H1 (cell line): ENCODE results near the gene AOAH. TPM values are rescaled to one million over a fixed set of nuclear protein-coding genes. Genes with fewer than 3 reads are reported as not detected.

Experiments used
- CTCF ChIA-PET: fragments of 300-600 bp; sonication (Branson Sonifier 250); formaldehyde crosslinking; loops from one replicate; lab custom pipeline; 2021; ENCODE audit not compliant: partially characterized antibody; lab: Charles Lee
- POLR2A ChIA-PET: fragments of 300-600 bp; sonication (Branson Sonifier 250); formaldehyde crosslinking; loops from one replicate; lab custom pipeline; 2021; ENCODE audit warnings: inconsistent platforms; ENCODE audit not compliant: partially characterized antibody; lab: Charles Lee
- DNase-seq, 2 experiments: peaks; one replicate each; pipeline versions ENCODE4 v3.0.0 to v3.0.0-alpha.2; 2010 to 2022; ENCODE audit warnings: low spot score in 2 of 2, low read depth in 1 of 2, mixed read lengths in 1 of 2
- FAIRE-seq: peaks from 2 replicates; lab custom pipeline; 2011; peaks lifted over from hg19 to GRCh38; lab: Jason Lieb, UNC
- H2AFZ ChIP-seq: 2 replicates; pipeline ENCODE4 v1.8.1; 2012; ENCODE audit warnings: low read length, inconsistent platforms
- H2AK5ac ChIP-seq: 2 replicates; pipeline ENCODE4 v1.6.1; 2013; ENCODE audit warnings: low read depth, low read length
- H2BK120ac ChIP-seq: replicated peaks from 2 replicates; pipeline ENCODE3; 2013; ENCODE audit warnings: low read depth, low read length, inconsistent platforms
- H2BK12ac ChIP-seq: 2 replicates; pipeline ENCODE4 v1.6.1; 2013; ENCODE audit warnings: low read depth, low read length
- H2BK15ac ChIP-seq: 2 replicates; pipeline ENCODE4 v1.6.1; 2013; ENCODE audit warnings: low read length
- H2BK20ac ChIP-seq: 2 replicates; pipeline ENCODE4 v1.6.1; 2013; ENCODE audit warnings: low read length
- H2BK5ac ChIP-seq: 2 replicates; pipeline ENCODE4 v1.6.1; 2013; ENCODE audit warnings: low read depth, low read length
- H3K14ac ChIP-seq: 2 replicates; pipeline ENCODE4 v1.6.1; 2013; ENCODE audit warnings: inconsistent platforms; ENCODE audit not compliant: insufficient read length
- H3K18ac ChIP-seq: 2 replicates; pipeline ENCODE4 v1.6.1; 2013; ENCODE audit warnings: low read length; ENCODE audit errors: extremely low read depth
- H3K23ac ChIP-seq: 2 replicates; pipeline ENCODE4 v1.6.1; 2013; ENCODE audit warnings: inconsistent platforms; ENCODE audit not compliant: insufficient read length
- H3K23me2 ChIP-seq: 2 replicates; pipeline ENCODE4 v1.6.1; 2013; ENCODE audit warnings: low read depth, low read length
- H3K27ac ChIP-seq: 2 replicates; pipeline ENCODE4 v1.6.1; 2011; ENCODE audit warnings: low read depth, low read length, inconsistent platforms
- H3K27me3 ChIP-seq, 4 experiments: replicated peaks in 1 of 4; 1 replicate in 1 of 4; 2 replicates in 3 of 4; pipeline versions ENCODE4 v1.6.1 to v1.8.1; 2011 to 2013; ENCODE audit warnings: low read length in 3 of 4, mild to moderate bottlenecking in 3 of 4, inconsistent platforms in 2 of 4, mixed read lengths in 2 of 4, moderate library complexity in 1 of 4; ENCODE audit not compliant: control insufficient read depth in 3 of 4, insufficient read depth in 3 of 4; ENCODE audit errors: extremely low read depth in 1 of 4
- H3K36me3 ChIP-seq, 4 experiments: 2 replicates each; pipeline versions ENCODE4 v1.6.1 to v1.8.1; 2011 to 2013; ENCODE audit warnings: mild to moderate bottlenecking in 4 of 4, low read length in 3 of 4, moderate library complexity in 2 of 4, control low read depth in 1 of 4, inconsistent platforms in 1 of 4; ENCODE audit not compliant: insufficient read depth in 4 of 4, control insufficient read depth in 2 of 4
- H3K4ac ChIP-seq: replicated peaks from 2 replicates; pipeline ENCODE3; 2013; ENCODE audit warnings: low read length, low read depth, mixed read lengths, inconsistent platforms; ENCODE audit not compliant: insufficient read length
- H3K4me1 ChIP-seq, 4 experiments: replicated peaks in 1 of 4; 1 replicate in 1 of 4; 2 replicates in 3 of 4; pipeline versions ENCODE4 v1.6.1 to v1.8.1; 2011 to 2013; ENCODE audit warnings: low read length in 3 of 4, inconsistent platforms in 2 of 4, mixed read lengths in 1 of 4; ENCODE audit not compliant: insufficient read depth in 4 of 4, control insufficient read depth in 3 of 4
- H3K4me2 ChIP-seq, 2 experiments: 2 replicates each; pipeline versions ENCODE4 v1.6.1 to v1.8.1; 2011 to 2013; ENCODE audit warnings: low read depth in 2 of 2, low read length in 2 of 2, control low read depth in 1 of 2, inconsistent platforms in 1 of 2, mild to moderate bottlenecking in 1 of 2; ENCODE audit not compliant: insufficient read depth in 1 of 2
- H3K4me3 ChIP-seq, 4 experiments: fragments of 200-600, 300-600 bp in 1 of 4; sonication (generic), shearing (Covaris generic), sonication (Bioruptor Twin) in 1 of 4; 2 replicates each; pipeline versions ENCODE4 v1.5.1 to v1.8.1; 2011 to 2016; ENCODE audit warnings: low read length in 4 of 4, low read depth in 3 of 4, control low read depth in 2 of 4, inconsistent platforms in 2 of 4, mild to moderate bottlenecking in 2 of 4, mixed read lengths in 1 of 4, moderate library complexity in 1 of 4; ENCODE audit not compliant: insufficient read depth in 2 of 4; ENCODE audit errors: extremely low read depth in 1 of 4
- H3K56ac ChIP-seq: replicated peaks from 2 replicates; pipeline ENCODE3; 2013; ENCODE audit warnings: low read depth, mild to moderate bottlenecking, mixed read lengths, low read length, inconsistent platforms; ENCODE audit not compliant: insufficient read length
- H3K79me1 ChIP-seq: 2 replicates; pipeline ENCODE4 v1.6.1; 2013; ENCODE audit warnings: low read depth, low read length, control low read depth
- H3K79me2 ChIP-seq, 2 experiments: 2 replicates each; pipeline versions ENCODE4 v1.6.1 to v1.8.1; 2012 to 2013; ENCODE audit warnings: low read length in 2 of 2, mild to moderate bottlenecking in 2 of 2, inconsistent platforms in 1 of 2; ENCODE audit not compliant: insufficient read depth in 2 of 2, control insufficient read depth in 1 of 2
- H3K9ac ChIP-seq, 4 experiments: replicated peaks in 1 of 4; 1 replicate in 1 of 4; 2 replicates in 3 of 4; pipeline versions ENCODE4 v1.6.1 to v1.8.1; 2011 to 2013; ENCODE audit warnings: low read depth in 3 of 4, low read length in 3 of 4, control low read depth in 2 of 4, mild to moderate bottlenecking in 2 of 4, moderate library complexity in 2 of 4, inconsistent platforms in 1 of 4; ENCODE audit errors: extremely low read depth in 1 of 4
- H3K9me3 ChIP-seq, 2 experiments: 2 replicates each; pipeline versions ENCODE4 v1.6.1 to v1.8.1; 2012 to 2013; ENCODE audit warnings: mild to moderate bottlenecking in 2 of 2, moderate library complexity in 2 of 2, control low read depth in 1 of 2, inconsistent platforms in 1 of 2, low read depth in 1 of 2, low read length in 1 of 2, mixed read lengths in 1 of 2; ENCODE audit not compliant: insufficient read depth in 2 of 2
- H4K20me1 ChIP-seq, 2 experiments: replicated peaks in 1 of 2; 2 replicates each; pipeline versions ENCODE3 to v1.8.1; 2011 to 2013; ENCODE audit warnings: inconsistent platforms in 2 of 2, low read length in 2 of 2, mild to moderate bottlenecking in 1 of 2; ENCODE audit not compliant: insufficient read depth in 2 of 2, control insufficient read depth in 1 of 2
- H4K5ac ChIP-seq: 2 replicates; pipeline ENCODE4 v1.6.1; 2013; ENCODE audit warnings: low read length, low read depth, mixed read lengths, inconsistent platforms; ENCODE audit not compliant: insufficient read length
- H4K8ac ChIP-seq: 2 replicates; pipeline ENCODE4 v1.8.0; 2013; ENCODE audit warnings: mild to moderate bottlenecking, moderate library complexity, low read length, inconsistent platforms; ENCODE audit not compliant: insufficient read depth; ENCODE audit errors: extremely low read depth
- H4K91ac ChIP-seq: replicated peaks from 2 replicates; pipeline ENCODE3; 2013; ENCODE audit warnings: low read length, mixed read lengths, inconsistent platforms; ENCODE audit not compliant: insufficient read length
- BRCA1 ChIP-seq: IDR thresholded peaks from 2 replicates; pipeline ENCODE4 v1.6.1; 2012; ENCODE audit warnings: low read depth, low read length, improper control_type of control experiment
- CHD1 ChIP-seq: IDR thresholded peaks from 2 replicates; pipeline ENCODE4 v1.6.1; 2012; ENCODE audit warnings: low read depth, low read length, improper control_type of control experiment
- CTBP2 ChIP-seq: IDR thresholded peaks from 2 replicates; pipeline ENCODE4 v1.7.0; 2011; ENCODE audit warnings: borderline replicate concordance, mild to moderate bottlenecking, moderate library complexity, mixed read lengths, low read length; ENCODE audit not compliant: insufficient read depth, insufficient read length
- KDM5A ChIP-seq: fragments of 200-600 bp; IDR thresholded peaks from 2 replicates; pipeline ENCODE4 v1.7.1; 2012; ENCODE audit warnings: mild to moderate bottlenecking, low read length, inconsistent platforms, mixed read lengths
- NANOG ChIP-seq: IDR thresholded peaks from 2 replicates; pipeline ENCODE4 v1.6.1; 2011; ENCODE audit warnings: low read length, low read depth, mild to moderate bottlenecking, inconsistent platforms; ENCODE audit not compliant: insufficient read depth, poor library complexity, severe bottlenecking
- NRF1 ChIP-seq: IDR thresholded peaks from 2 replicates; pipeline ENCODE4 v1.6.1; 2011; ENCODE audit warnings: mild to moderate bottlenecking, low read depth, low read length, improper control_type of control experiment
- POLR2A ChIP-seq, 2 experiments: IDR thresholded peaks; 1 replicate in 1 of 2; 2 replicates in 1 of 2; pipeline ENCODE4 v1.6.1; 2011; ENCODE audit warnings: low read depth in 2 of 2, low read length in 2 of 2, mild to moderate bottlenecking in 2 of 2; ENCODE audit errors: control extremely low read depth in 1 of 2
- POU5F1 ChIP-seq: IDR thresholded peaks from 2 replicates; pipeline ENCODE4 v1.6.1; 2011; ENCODE audit warnings: low read depth, mild to moderate bottlenecking, low read length, moderate library complexity
- RBBP5 ChIP-seq: IDR thresholded peaks from 2 replicates; pipeline ENCODE4 v1.7.1; 2012; ENCODE audit warnings: low read depth, mild to moderate bottlenecking, inconsistent platforms, low read length, moderate library complexity, borderline replicate concordance
- SAP30 ChIP-seq: fragments of 300-600 bp; sonication (generic); IDR thresholded peaks from 2 replicates; pipeline ENCODE4 v1.7.1; 2012; ENCODE audit warnings: low read length, moderate library complexity, mild to moderate bottlenecking, inconsistent platforms; ENCODE audit not compliant: insufficient read depth, insufficient replicate concordance
- SP1 ChIP-seq: IDR thresholded peaks from 2 replicates; pipeline ENCODE4 v1.6.1; 2011; ENCODE audit warnings: low read depth, low read length
- TAF1 ChIP-seq: IDR thresholded peaks from 2 replicates; pipeline ENCODE4 v1.6.1; 2011; ENCODE audit warnings: mild to moderate bottlenecking, low read depth, low read length
- TCF12 ChIP-seq: IDR thresholded peaks from 2 replicates; pipeline ENCODE4 v1.6.1; 2011; ENCODE audit warnings: low read depth, mild to moderate bottlenecking, low read length
- WGBS, 2 experiments: shearing (Covaris generic) in 1 of 2; methylation state at CpG; one replicate each; pipeline versions ENCODE4 v1.1.6 to v1.1.7; 2013 to 2015; ENCODE audit warnings: low lambda C conversion rate in 2 of 2, mixed read lengths in 2 of 2, inconsistent platforms in 1 of 2, low coverage in 1 of 2, missing lambda C conversion rate in 1 of 2; ENCODE audit not compliant: insufficient replicate concordance in 2 of 2, insufficient coverage in 1 of 2, insufficient read length in 1 of 2; ENCODE audit errors: extremely low coverage in 1 of 2, missing lambda C conversion rate in 1 of 2; 5-methylcytosine and 5-hydroxymethylcytosine counted together
- polyA plus RNA-seq, 7 experiments: library from polyadenylated mRNA; depleted of rRNA in 3 of 7; stranded (reverse) in 5 of 7; unstranded in 2 of 7; fragments of >200 nt in 5 of 7; fragments of 200-250 nt in 2 of 7; gene quantifications; 1 replicate in 5 of 7; 2 replicates in 1 of 7; 4 replicates in 1 of 7; pipeline versions ENCODE4 v1.2.1 to v1.2.3, GENCODE V29; 2011 to 2013; ENCODE audit warnings: missing spikeins in 2 of 7, mixed read lengths in 2 of 7
- total RNA-seq: library from RNA; stranded (reverse); fragmentation: NEBNext Ultra II Directional; extraction: Animal tissue kit (Norgen Biotek cat#: 25700); gene quantifications from 2 replicates; pipeline ENCODE4 v1.2.1, GENCODE V29; 2021
- TF ChIP-seq, protein P1 (sequence below): IDR thresholded peaks from 2 replicates; pipeline ENCODE4 v1.6.1; 2011; ENCODE audit warnings: low read length, improper control_type of control experiment

AOAH gene
- total and polyA plus RNA-seq, 2 of the 8 experiments (the other 6 are each of a cell fraction or from before 2014, with no cell fraction given), result 0.08 TPM; not detected in 1

DNA sequence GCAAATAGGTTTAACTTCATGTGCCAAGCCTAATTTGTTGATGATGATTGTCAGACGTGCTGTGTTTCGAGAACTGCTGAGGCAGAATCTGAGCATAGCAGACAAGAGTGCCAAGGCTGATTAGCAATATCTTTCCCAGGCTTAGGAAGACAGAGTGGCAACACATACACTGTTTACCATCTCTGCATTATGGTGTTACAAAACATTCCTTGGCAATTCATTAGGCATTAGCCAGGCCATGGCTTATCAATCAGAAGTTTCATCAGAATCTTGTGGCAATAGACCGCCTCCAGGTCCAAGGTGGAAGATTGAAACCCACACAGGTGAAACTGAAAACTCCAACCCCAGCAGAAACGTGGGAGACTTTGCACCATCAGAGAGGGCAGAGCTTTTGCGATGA lies 148.5 kb downstream of the AOAH start:
- POLR2A ChIA-PET, result no interaction called here
- FAIRE-seq, result no peak
- TF ChIP-seq SP1, result no peak
- no peak for TF ChIP-seq KDM5A
- TF ChIP-seq BRCA1, result no peak
- TF ChIP-seq TCF12, result no peak
- TF ChIP-seq NANOG, result no peak
- no peak for TF ChIP-seq TAF1
- TF ChIP-seq POLR2A (IDR thresholded peaks at IDR 0.05; ENCODE audit: control extremely low read depth in 1 of 2, low read depth in 2 of 2, low read length in 2 of 2), result no peak
- TF ChIP-seq CHD1, result no peak
- TF ChIP-seq CTBP2, result no peak
- no peak for TF ChIP-seq SAP30
- TF ChIP-seq POU5F1, result no peak
- no peak for TF ChIP-seq NRF1
- no peak for TF ChIP-seq RBBP5
- TF ChIP-seq, protein P1, sequence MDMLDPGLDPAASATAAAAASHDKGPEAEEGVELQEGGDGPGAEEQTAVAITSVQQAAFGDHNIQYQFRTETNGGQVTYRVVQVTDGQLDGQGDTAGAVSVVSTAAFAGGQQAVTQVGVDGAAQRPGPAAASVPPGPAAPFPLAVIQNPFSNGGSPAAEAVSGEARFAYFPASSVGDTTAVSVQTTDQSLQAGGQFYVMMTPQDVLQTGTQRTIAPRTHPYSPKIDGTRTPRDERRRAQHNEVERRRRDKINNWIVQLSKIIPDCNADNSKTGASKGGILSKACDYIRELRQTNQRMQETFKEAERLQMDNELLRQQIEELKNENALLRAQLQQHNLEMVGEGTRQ, result no peak

More for the DNA sequence above, 148.5 kb downstream of the AOAH start:
- Histone ChIP-seq H2BK15ac (no peak overlapping the region), H2AK5ac (no peak overlapping the region), H3K79me2 (no peaks in the 10 kb centered on the region), H4K5ac (no peak overlapping the region), H3K4ac (no peak overlapping the region), H2AFZ (no peak overlapping the region), H3K4me3 (no peak overlapping the region), H3K27me3 (no peaks in the 10 kb centered on the region), H2BK20ac (no peak overlapping the region), H2BK12ac (no peak overlapping the region), H3K56ac (no peak overlapping the region), H4K20me1 (no peaks in the 10 kb centered on the region), H4K91ac (peak overlapping the region; percentile 47), H3K18ac (no peak overlapping the region), H2BK5ac (no peak overlapping the region), H3K4me1 (no peaks in the 10 kb centered on the region), H3K14ac (no peak overlapping the region), H4K8ac (no peak overlapping the region), H3K9me3 (peaks cover 7 to 8% of the 10 kb centered on the region in 2 experiments; a peak in 3 of 4 replicates), H3K23ac (no peak overlapping the region), H3K36me3 (no peaks in the 10 kb centered on the region), H3K79me1 (no peaks in the 10 kb centered on the region), H3K4me2 (no peak overlapping the region), H2BK120ac (no peak overlapping the region), H3K9ac (no peak overlapping the region), H3K27ac (no peak overlapping the region), H3K23me2 (no peaks in the 10 kb centered on the region)
- 92% methylated on average over 5 of the region's 5 CpGs; no CpG with 5 or more reads in 1 of the 2 experiments for WGBS, 2 experiments
- CTCF ChIA-PET, result interaction anchor here (0.6 to 1.5 kb wide), 4 partner anchors 15 to 95 kb away, joined by 3 to 7 read pairs (median 4); no protein-coding TSS in a partner anchor
- no peak for DNase-seq
